HG03066 (cell line): Measurements from ENCODE around the gene MAGEB4.
"Not testable (repeated sequence)": the region's sequence is repeated elsewhere in the genome, so short reads cannot be mapped to it uniquely, and the experiment has no call there.

Source experiments
- ATAC-seq: cut with Tn5 transposase; IDR thresholded peaks from one replicate; pipeline ENCODE4 v1.9.1; 2021; ENCODE audit warnings: low read depth; ENCODE audit not compliant: unreplicated experiment

MAGEB4 gene

GRCh38 chrX:30241724-30242415 lies at the start of gene MAGEB4:
Gene MAGEB4 (plus strand): TSS chrX:30242000. CDS start chrX:30242136, 136 bp downstream.
- ATAC-seq, result no peak

DNA sequence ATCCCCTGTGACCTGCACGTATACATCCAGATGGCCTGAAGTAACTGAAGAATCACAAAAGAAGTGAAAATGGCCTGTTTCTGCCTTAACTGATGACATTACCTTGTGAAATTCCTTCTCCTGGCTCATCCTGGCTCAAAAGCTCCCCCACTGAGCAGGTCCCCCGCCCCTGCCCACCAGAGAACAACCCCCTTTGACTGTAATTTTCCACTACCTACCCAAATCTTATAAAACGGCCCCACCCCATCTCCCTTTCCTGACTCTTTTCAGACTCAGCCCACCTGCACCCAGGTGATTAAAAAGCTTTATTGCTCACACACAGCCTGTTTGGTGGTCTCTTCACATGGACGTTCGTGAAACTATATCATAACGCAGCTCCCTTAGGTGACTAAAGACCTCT lies 47.9 kb upstream of the MAGEB4 start:
- not testable (repeated sequence) for ATAC-seq

- ATAC-seq, result no peak
Observed at GRCh38 chrX:30196322-30196721, 45.5 kb upstream of the MAGEB4 start.

DNA sequence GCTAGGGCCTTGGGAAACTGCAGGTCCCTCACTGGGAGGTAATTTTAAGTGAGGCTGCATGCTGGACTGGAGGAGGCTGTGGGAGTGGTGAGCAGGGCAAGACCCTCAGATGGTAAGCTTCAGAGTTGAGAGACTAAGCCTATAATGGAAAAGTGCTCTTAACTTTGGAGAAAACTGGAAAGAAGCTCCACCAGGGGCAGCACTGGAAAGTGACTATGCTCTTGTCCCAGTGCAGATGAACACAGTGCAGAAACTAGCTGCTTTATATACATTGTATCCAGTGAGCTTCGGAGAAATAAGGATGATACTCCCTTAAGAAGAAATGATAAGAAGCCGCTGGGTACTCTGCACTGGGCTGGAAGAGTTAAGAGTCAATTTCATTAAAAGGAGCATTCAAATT lies 29.6 kb upstream of the MAGEB4 start:
- no peak for ATAC-seq

- ATAC-seq, result no peak
Observed at GRCh38 chrX:30215357-30215843, 26.4 kb upstream of the MAGEB4 start, which contains the start of gene MAGEB2. Gene MAGEB2 (plus strand): TSS chrX:30215563. CDS start chrX:30218581, 3,018 bp downstream.

DNA sequence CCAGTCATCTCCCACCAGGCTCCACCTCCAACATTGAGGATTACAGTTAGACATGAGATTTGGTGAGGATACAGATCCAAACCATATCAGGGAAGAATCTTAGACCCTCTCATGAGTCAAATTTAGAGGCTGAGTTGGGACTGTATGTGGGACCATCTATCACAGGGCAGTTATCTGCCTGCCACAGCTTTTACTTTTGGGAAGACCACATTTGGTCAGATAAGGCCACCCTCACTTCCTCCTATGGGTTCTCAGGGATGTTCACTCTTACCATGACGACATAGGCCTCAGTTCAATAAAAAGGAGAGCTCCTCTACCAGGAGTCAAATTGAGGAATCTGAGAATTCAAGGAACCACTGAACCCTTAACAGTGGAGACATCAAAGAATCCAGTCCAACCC lies 24.3 kb upstream of the MAGEB4 start:
- no peak for ATAC-seq

GRCh38 chrX:30219372-30219771 lies 22.4 kb upstream of the MAGEB4 start:
- ATAC-seq, result no peak

DNA sequence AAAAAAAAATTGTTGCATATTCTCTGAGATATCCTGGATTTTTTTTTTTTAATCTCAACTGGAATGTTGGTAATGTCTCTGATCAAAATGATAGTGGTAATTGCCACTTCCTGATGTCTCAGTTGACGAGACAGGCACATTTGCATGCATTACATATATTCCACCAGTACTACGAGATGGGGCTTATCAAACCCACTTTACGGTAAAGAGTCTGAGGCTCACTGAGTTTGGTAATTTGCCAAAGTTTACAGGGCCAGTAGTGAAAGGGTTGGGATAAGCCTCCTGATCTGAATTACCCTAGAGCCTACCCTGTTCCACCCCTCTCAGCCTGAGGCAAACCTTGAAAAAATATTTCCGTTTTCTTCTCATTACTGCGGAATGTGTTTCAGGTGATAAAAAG lies 21.1 kb upstream of the MAGEB4 start:
- no peak for ATAC-seq

- no peak for ATAC-seq
Observed at GRCh38 chrX:30224536-30224935, 17.3 kb upstream of the MAGEB4 start.

GRCh38 chrX:30228526-30228925 lies 13.3 kb upstream of the MAGEB4 start:
- no peak for ATAC-seq

GRCh38 chrX:30230395-30230794 lies 11.4 kb upstream of the MAGEB4 start, which contains the start of gene MAGEB3:
Gene MAGEB3 (plus strand): TSS chrX:30230657. CDS start chrX:30235925, 5,268 bp downstream.
- no peak for ATAC-seq

DNA sequence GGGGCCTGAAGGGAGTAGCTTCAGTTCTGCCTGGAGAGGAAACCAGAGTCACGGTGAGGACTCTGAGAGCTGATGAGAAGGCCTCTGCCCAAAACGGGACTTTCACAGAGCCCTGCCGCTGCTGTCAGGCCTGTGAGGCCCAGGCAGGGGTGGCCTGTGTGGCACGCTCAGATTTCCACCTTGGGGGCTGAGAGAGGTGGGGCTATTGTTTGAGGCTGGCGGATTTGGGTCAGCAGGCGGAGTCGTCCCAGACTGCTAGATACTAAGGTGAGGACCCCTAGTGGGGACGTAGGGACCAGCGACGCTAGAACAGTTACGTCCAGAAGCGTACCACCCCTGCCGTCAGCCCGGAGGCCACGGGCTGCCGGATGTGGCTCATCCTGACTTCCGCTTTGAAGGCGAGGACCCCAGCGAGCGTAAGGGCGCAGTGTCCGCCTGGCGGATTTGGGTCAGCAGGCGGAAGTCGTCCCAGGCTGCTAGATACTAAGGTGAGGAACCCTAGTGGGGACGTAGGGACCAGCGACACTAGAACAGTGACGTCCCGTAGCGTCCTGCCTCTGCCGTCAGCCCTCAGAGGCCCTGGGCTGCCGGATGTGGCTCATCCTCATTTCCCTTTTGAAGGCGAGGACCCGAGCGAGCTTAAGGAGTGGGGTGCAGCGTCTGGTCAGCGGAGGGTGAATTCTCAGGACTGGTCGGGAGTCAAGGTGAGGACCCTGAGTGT lies 5.1 kb downstream of the MAGEB4 start, which contains the start of gene MAGEB1:
TSS of gene MAGEB1 (plus strand) at position 378 of the 721 bp plus-strand sequence. CDS start 3,348 bp downstream, outside the sequence.
- ATAC-seq, result no peak

- no peak for ATAC-seq
Observed at GRCh38 chrX:30248854-30249253, 7.1 kb downstream of the MAGEB4 start.

DNA sequence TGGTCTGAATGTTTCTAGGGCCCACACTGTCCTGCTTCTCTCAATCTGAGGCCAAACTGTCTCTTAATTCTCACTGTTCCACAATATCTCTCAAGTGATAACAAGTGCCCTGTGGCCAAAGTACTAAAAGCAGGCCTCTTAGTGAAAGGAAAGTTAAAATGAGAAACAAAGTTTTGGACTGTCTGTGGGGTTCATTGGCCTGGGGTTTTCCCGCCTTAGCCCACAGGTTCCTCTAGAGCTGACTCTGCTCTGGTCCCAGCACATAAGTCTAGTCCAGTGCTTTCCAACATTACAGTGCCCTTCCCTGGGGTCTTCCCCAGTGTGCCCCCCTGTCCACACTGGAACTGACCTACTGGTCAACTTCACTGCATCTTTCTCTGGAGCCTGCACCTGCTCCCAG lies 11.5 kb downstream of the MAGEB4 start:
- no peak for ATAC-seq

DNA sequence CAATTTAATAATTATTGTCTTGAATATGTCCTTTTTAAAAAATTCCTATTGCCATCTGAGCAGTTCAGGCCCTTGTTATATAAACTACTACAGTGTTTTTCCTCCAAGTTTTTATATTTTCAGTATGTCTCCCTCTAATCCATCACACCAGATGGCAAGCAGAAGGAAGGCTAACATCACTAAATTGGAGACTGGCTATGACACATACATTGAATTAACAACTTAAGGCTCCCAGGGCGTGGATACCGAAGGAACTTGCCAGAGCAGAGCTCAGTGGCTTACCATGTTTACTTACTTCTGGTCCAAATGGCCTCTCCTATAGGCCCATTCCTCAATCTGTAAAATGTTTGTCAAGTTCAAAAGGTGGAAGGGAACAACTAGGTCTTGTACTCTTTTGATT lies 18.1 kb downstream of the MAGEB4 start:
- ATAC-seq, result no peak

DNA sequence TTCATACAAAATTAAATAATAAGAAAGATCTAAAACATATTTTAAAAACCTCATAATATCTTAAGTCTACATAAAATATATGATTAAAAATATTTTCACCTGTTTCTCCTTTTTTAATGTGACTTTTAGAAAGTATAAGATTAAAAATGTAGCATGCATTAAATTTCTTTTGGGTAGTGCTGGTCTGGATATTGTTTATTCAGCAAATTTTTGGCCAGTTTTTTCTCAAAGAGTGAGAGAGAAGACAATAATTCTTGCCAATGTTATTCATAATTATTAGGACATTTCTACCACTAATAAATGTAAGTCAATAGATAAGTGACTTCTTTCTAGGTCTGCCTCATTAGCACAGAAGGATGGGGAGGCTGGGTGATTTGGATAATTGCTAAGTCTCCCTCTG lies 19.2 kb downstream of the MAGEB4 start:
- no peak for ATAC-seq

DNA sequence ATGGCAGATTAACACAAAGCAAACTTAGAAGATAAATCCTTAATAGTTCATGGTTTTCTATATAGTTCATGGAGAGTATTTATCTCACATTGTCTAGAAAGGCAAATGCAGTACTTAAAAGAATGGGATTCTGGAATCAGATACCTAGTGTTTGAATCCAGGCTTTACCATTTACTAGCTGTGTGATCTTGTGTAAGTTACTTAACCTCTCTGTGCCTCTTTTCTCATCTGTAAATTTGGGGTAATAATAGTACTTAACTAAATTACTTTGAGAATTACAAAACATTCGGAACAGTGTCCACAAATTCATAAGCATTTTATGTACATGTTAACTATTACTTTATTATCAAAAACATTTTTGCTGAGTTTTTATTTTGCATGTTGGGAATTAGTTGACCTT lies 21.0 kb downstream of the MAGEB4 start:
- ATAC-seq, result no peak

DNA sequence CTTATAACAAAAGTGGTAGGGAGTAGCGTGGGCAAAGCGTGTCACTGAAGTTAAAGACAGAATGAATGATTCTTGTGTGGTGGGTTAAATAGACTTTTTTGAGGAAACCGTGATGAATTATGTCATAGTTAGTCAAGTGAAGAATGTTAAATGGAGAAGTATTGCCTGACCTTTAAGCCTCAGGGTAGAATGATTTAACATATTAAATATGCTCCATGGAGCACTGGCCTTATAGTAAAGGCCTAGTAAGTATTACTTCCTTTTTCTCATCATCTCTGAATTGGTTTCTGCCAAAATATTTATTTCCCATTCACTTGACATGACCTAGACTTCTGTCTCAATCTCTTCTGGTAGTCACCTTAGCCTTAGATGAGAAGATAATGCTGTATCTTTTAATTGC lies 28.8 kb downstream of the MAGEB4 start:
- ATAC-seq, result no peak

- ATAC-seq, result no peak
Observed at GRCh38 chrX:30275498-30275897, 33.7 kb downstream of the MAGEB4 start.

- no peak for ATAC-seq
Observed at GRCh38 chrX:30278365-30278764, 36.6 kb downstream of the MAGEB4 start.

- no peak for ATAC-seq
Observed at GRCh38 chrX:30280428-30280827, 38.6 kb downstream of the MAGEB4 start.

- ATAC-seq, result no peak
Observed at GRCh38 chrX:30282527-30282926, 40.7 kb downstream of the MAGEB4 start.
